B cell (primary cell): Measurements from ENCODE around the gene CASS4.

Source experiments
- EZH2 ChIP-seq: IDR thresholded peaks from 2 replicates; pipeline ENCODE4 v1.6.1; 2012; ENCODE audit warnings: borderline replicate concordance, low read depth, mild to moderate bottlenecking, moderate library complexity, low read length; ENCODE audit not compliant: insufficient read depth, poor library complexity, severe bottlenecking
- TF ChIP-seq, protein P1 (sequence below): fragments of 200-600 bp; IDR thresholded peaks from one replicate; pipeline ENCODE4 v1.8.0; 2022; ENCODE audit warnings: antibody characterized with exemption, mild to moderate bottlenecking

DNA sequence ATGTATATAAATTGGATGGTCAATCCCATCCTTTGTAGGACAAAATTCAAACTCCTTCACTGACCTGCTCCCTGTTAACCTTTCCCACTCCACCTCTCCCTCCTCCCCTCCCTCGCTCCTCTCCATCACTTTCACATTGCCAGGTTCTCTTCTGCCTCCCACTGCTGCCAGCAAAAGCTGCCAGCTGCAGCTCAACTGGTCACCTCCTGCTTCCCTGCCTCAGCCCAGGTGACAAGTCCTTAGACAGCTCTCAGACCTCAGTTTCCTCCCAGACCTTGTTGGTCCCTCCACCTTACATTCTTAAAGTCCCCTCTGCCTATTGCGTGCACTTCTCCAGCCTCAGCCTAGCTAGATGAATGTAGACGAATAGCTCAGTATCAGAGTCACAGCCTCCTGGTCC is 33.1 kb downstream of the CASS4 start:
- TF ChIP-seq, protein P1, sequence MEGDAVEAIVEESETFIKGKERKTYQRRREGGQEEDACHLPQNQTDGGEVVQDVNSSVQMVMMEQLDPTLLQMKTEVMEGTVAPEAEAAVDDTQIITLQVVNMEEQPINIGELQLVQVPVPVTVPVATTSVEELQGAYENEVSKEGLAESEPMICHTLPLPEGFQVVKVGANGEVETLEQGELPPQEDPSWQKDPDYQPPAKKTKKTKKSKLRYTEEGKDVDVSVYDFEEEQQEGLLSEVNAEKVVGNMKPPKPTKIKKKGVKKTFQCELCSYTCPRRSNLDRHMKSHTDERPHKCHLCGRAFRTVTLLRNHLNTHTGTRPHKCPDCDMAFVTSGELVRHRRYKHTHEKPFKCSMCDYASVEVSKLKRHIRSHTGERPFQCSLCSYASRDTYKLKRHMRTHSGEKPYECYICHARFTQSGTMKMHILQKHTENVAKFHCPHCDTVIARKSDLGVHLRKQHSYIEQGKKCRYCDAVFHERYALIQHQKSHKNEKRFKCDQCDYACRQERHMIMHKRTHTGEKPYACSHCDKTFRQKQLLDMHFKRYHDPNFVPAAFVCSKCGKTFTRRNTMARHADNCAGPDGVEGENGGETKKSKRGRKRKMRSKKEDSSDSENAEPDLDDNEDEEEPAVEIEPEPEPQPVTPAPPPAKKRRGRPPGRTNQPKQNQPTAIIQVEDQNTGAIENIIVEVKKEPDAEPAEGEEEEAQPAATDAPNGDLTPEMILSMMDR = no peak
- no peak for TF ChIP-seq EZH2
